HCT116 (cell line): ENCODE results near the gene PRM1. TPM values are rescaled to one million over a fixed set of nuclear protein-coding genes. Genes with fewer than 3 reads are reported as not detected.

Experiments
- ATAC-seq: fragments of 200-7000 bp; cut with Tn5 transposase; 2 replicates; pipeline ENCODE4 v1.9.1; 2020; ENCODE audit warnings: mild to moderate bottlenecking, moderate library complexity
- BruUV-seq: library from RNA; stranded (reverse); fragments of 400-500 nt; replicated peaks from 2 replicates; lab custom pipeline; 2021; lab: Mats Ljungman, UMichigan
- CTCF ChIA-PET: fragments of 300-600 bp; sonication (Branson Sonifier 250); formaldehyde crosslinking; loops from one replicate; lab custom pipeline; 2021; ENCODE audit warnings: antibody characterized with exemption; lab: Charles Lee
- POLR2A ChIA-PET: fragments of 300-600, 350-600 bp; sonication (Branson Sonifier 250); formaldehyde crosslinking; loops from one replicate; lab custom pipeline; 2021; ENCODE audit warnings: antibody characterized with exemption; lab: Charles Lee
- RAD21 ChIA-PET, 2 experiments: fragments of 300-600 bp; sonication (Branson Sonifier 250); formaldehyde crosslinking; loops; one replicate each; lab custom pipeline; 2023; ENCODE audit warnings: low total read pairs in 2 of 2; ENCODE audit not compliant: uncharacterized antibody in 2 of 2, unreplicated experiment in 2 of 2, low non-redundant PET in 1 of 2; lab: Charles Lee
- DNase-seq: peaks from one replicate; pipeline ENCODE4 v3.0.0-alpha.2; 2010; ENCODE audit warnings: low read depth, low spot score
- H2AFZ ChIP-seq: fragments of 200-600 bp; shearing (Covaris generic), sonication (generic); 2 replicates; pipeline ENCODE4 v1.6.1; 2017; ENCODE audit warnings: low read depth, mixed run types, mixed read lengths, antibody characterized with exemption, low read length; ENCODE audit not compliant: poor library complexity, severe bottlenecking
- H3K27ac ChIP-seq: 2 replicates; pipeline ENCODE4 v1.5.1; 2012; ENCODE audit warnings: low read depth, low read length
- H3K27me3 ChIP-seq: fragments of 200-600 bp; sonication (generic); 2 replicates; pipeline ENCODE4 v1.6.1; 2016; ENCODE audit warnings: mixed run types, low read length, mixed read lengths; ENCODE audit not compliant: insufficient read depth
- H3K36me3 ChIP-seq, 2 experiments: fragments of 200-500 bp in 1 of 2; fragments of 200-600 bp in 1 of 2; sonication (Bioruptor generic) in 1 of 2; sonication (generic) in 1 of 2; 2 replicates each; pipeline versions ENCODE4 v1.5.1 to v1.6.1; 2014 to 2016; ENCODE audit warnings: low read length in 2 of 2, inconsistent platforms in 1 of 2, mixed read lengths in 1 of 2, mixed run types in 1 of 2; ENCODE audit not compliant: insufficient read depth in 2 of 2, control insufficient read depth in 1 of 2
- H3K4me1 ChIP-seq, 2 experiments: fragments of 200-600 bp in 1 of 2; sonication (generic) in 1 of 2; 2 replicates each; pipeline versions ENCODE4 v1.5.1 to v1.6.1; 2012 to 2017; ENCODE audit warnings: low read length in 2 of 2, inconsistent platforms in 1 of 2, mild to moderate bottlenecking in 1 of 2, mixed read lengths in 1 of 2, mixed run types in 1 of 2, moderate library complexity in 1 of 2; ENCODE audit not compliant: insufficient read depth in 2 of 2, control insufficient read depth in 1 of 2
- H3K4me2 ChIP-seq: fragments of 200-600 bp; sonication (generic); 2 replicates; pipeline ENCODE4 v1.6.1; 2017; ENCODE audit warnings: mixed run types, low read length, mixed read lengths
- H3K4me3 ChIP-seq, 2 experiments: fragments of 200-600 bp in 1 of 2; sonication (generic) in 1 of 2; replicated peaks in 1 of 2; 2 replicates each; pipeline ENCODE4 v1.5.1; 2011 to 2016; ENCODE audit warnings: low read length in 2 of 2, control low read depth in 1 of 2, low read depth in 1 of 2, mild to moderate bottlenecking in 1 of 2, mixed read lengths in 1 of 2, mixed run types in 1 of 2
- H3K79me2 ChIP-seq: fragments of 200-600 bp; sonication (generic); 2 replicates; pipeline ENCODE4 v1.6.1; 2017; ENCODE audit warnings: mild to moderate bottlenecking, mixed run types, low read length, moderate library complexity, mixed read lengths; ENCODE audit not compliant: insufficient read depth
- H3K9ac ChIP-seq: fragments of 200-600 bp; sonication (generic); 2 replicates; pipeline ENCODE4 v1.6.1; 2016; ENCODE audit warnings: low read length, mixed read lengths
- H3K9me2 ChIP-seq: fragments of 200-600 bp; sonication (generic), shearing (Covaris generic); 2 replicates; pipeline ENCODE4 v1.6.1; 2017; ENCODE audit warnings: mixed run types, mild to moderate bottlenecking, moderate library complexity; ENCODE audit not compliant: insufficient read depth
- H3K9me3 ChIP-seq, 2 experiments: fragments of 200-500 bp in 1 of 2; fragments of 200-600 bp in 1 of 2; sonication (Bioruptor generic) in 1 of 2; sonication (generic) in 1 of 2; 2 replicates each; pipeline ENCODE4 v1.6.1; 2014 to 2017; ENCODE audit warnings: low read length in 2 of 2, mixed read lengths in 2 of 2, inconsistent platforms in 1 of 2, low read depth in 1 of 2, mild to moderate bottlenecking in 1 of 2, mixed run types in 1 of 2, moderate library complexity in 1 of 2; ENCODE audit not compliant: control insufficient read depth in 1 of 2, insufficient read depth in 1 of 2
- H4K20me1 ChIP-seq: fragments of 200-600 bp; sonication (generic), shearing (Covaris generic); 2 replicates; pipeline ENCODE4 v1.6.1; 2017; ENCODE audit warnings: mixed run types, mild to moderate bottlenecking, moderate library complexity; ENCODE audit not compliant: insufficient read depth
- CEBPB ChIP-seq: IDR thresholded peaks from 2 replicates; pipeline ENCODE4 v1.6.1; 2012; ENCODE audit warnings: low read depth
- ELF1 ChIP-seq: IDR thresholded peaks from 2 replicates; pipeline ENCODE4 v1.6.1; 2012; ENCODE audit warnings: low read depth, borderline replicate concordance
- EZH2 ChIP-seq: fragments of 200-600 bp; sonication (generic); IDR thresholded peaks from 2 replicates; pipeline ENCODE4 v1.6.1; 2017; ENCODE audit warnings: antibody characterized with exemption, mixed run types
- EZH2phosphoT487 ChIP-seq: fragments of 200-600 bp; IDR thresholded peaks from 2 replicates; pipeline ENCODE4 v1.6.1; 2018; ENCODE audit warnings: antibody characterized with exemption, borderline replicate concordance
- FOSL1 ChIP-seq: IDR thresholded peaks from 2 replicates; pipeline ENCODE4 v1.6.1; 2012; ENCODE audit warnings: low read depth
- JUND ChIP-seq: IDR thresholded peaks from 2 replicates; pipeline ENCODE4 v1.6.1; 2012
- POLR2A ChIP-seq: IDR thresholded peaks from 2 replicates; pipeline ENCODE4 v1.7.0; 2011; ENCODE audit warnings: borderline replicate concordance; ENCODE audit not compliant: insufficient read depth, insufficient read length; ENCODE audit errors: extremely low read depth
- POLR2AphosphoS5 ChIP-seq: IDR thresholded peaks from 2 replicates; pipeline ENCODE4 v1.6.1; 2011; ENCODE audit warnings: mild to moderate bottlenecking, low read depth, low read length, moderate library complexity
- RAD21 ChIP-seq: IDR thresholded peaks from 2 replicates; pipeline ENCODE4 v1.6.1; 2012; ENCODE audit warnings: low read depth, mild to moderate bottlenecking
- REST ChIP-seq: IDR thresholded peaks from 2 replicates; pipeline ENCODE4 v1.6.1; 2012; ENCODE audit warnings: low read depth
- SIN3A ChIP-seq: IDR thresholded peaks from 2 replicates; pipeline ENCODE4 v1.6.1; 2012; ENCODE audit warnings: low read depth
- SRF ChIP-seq: IDR thresholded peaks from 2 replicates; pipeline ENCODE4 v1.6.1; 2012; ENCODE audit warnings: low read depth
- TCF7L2 ChIP-seq: IDR thresholded peaks from 2 replicates; pipeline ENCODE4 v1.7.0; 2011; ENCODE audit warnings: borderline replicate concordance, inconsistent platforms; ENCODE audit not compliant: insufficient read depth, insufficient read length; ENCODE audit errors: extremely low read depth
- YY1 ChIP-seq: IDR thresholded peaks from 2 replicates; pipeline ENCODE4 v1.6.1; 2011; ENCODE audit warnings: low read length, low read depth, moderate library complexity, mild to moderate bottlenecking; ENCODE audit not compliant: insufficient replicate concordance; ENCODE audit errors: extremely low read depth
- ZFX ChIP-seq: fragments of 450-650 bp; IDR thresholded peaks from 2 replicates; pipeline ENCODE4 v1.6.1; 2017
- ZNF274 ChIP-seq: fragments of 200-500 bp; sonication (Bioruptor generic); IDR thresholded peaks from 2 replicates; pipeline ENCODE4 v1.6.1; 2014; ENCODE audit warnings: mild to moderate bottlenecking, low read depth, low read length, inconsistent platforms
- intact Hi-C: fragments of 100-400 bp; cut with micrococcal nuclease; formaldehyde crosslinking; loops from 2 replicates; pipeline ENCODE4 v1.10.0; 2022
- total RNA-seq: library from RNA; stranded (reverse); gene quantifications from one replicate; pipeline ENCODE4 v1.2.1, GENCODE V29; 2021; ENCODE audit not compliant: unreplicated experiment
- TF ChIP-seq, protein P1 (sequence below): IDR thresholded peaks from 2 replicates; pipeline ENCODE4 v1.6.1; 2012
- TF ChIP-seq, protein P2 (sequence below): IDR thresholded peaks from 2 replicates; pipeline ENCODE4 v1.6.1; 2012

PRM1 gene
- total RNA-seq, 1 experiment from 2014 or later: not detected

DNA sequence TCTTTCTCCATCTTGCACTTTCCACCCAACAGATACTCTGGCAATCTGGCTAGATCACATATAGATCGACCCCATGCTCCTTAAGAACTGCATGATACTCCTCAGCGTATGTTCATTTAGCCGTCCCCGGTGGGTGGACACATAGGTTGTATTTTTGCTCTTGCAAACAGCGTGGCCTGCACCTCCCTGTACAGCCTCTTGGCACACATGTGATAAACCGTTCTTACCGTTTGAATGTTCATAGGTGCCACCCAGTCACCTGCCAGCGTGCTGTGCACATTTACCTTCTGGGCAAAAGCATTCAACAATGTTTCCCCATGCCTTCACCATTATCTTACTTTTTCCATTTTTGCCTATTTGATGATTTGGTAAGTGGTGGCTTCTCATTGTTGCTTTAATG is 18.2 kb downstream of the PRM1 start:
- RAD21 ChIA-PET: no interaction called here
- H3K9ac ChIP-seq: no peak overlapping the region
- no TSS peak for BruUV-seq
- H3K4me1 ChIP-seq: no peaks in the 10 kb centered on the region
- no peaks in the 10 kb centered on the region for H4K20me1 ChIP-seq
- DNase-seq (no peak), ATAC-seq (peak; percentile 48; the same call in 1 of the 2 replicates)
- intact Hi-C loops: no loop called here
- H3K36me3 ChIP-seq: no peaks in the 10 kb centered on the region
- no peaks in the 10 kb centered on the region for H3K9me3 ChIP-seq
- H3K27me3 ChIP-seq: no peaks in the 10 kb centered on the region
- H3K27ac ChIP-seq: no peak overlapping the region
- no peak overlapping the region for H3K4me3 ChIP-seq
- CTCF ChIA-PET: no interaction called here
- no peak for TF ChIP-seq ZFX
- TF ChIP-seq RAD21: no peak
- no peak for TF ChIP-seq TCF7L2
- no peak for TF ChIP-seq CEBPB
- no peak for TF ChIP-seq YY1
- no peak for TF ChIP-seq ELF1
- TF ChIP-seq POLR2A: no peak
- no peak for TF ChIP-seq POLR2AphosphoS5
- TF ChIP-seq SRF: no peak
- no peak for TF ChIP-seq REST
- no peak for TF ChIP-seq FOSL1
- no peak for TF ChIP-seq ZNF274
- TF ChIP-seq EZH2: no peak
- TF ChIP-seq, protein P1, sequence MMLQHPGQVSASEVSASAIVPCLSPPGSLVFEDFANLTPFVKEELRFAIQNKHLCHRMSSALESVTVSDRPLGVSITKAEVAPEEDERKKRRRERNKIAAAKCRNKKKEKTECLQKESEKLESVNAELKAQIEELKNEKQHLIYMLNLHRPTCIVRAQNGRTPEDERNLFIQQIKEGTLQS: no peak
- TF ChIP-seq JUND: no peak
- TF ChIP-seq SIN3A: no peak
- TF ChIP-seq, protein P2, sequence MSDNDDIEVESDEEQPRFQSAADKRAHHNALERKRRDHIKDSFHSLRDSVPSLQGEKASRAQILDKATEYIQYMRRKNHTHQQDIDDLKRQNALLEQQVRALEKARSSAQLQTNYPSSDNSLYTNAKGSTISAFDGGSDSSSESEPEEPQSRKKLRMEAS: no peak
- TF ChIP-seq EZH2phosphoT487: no peak
- POLR2A ChIA-PET: no interaction called here
- H3K4me2 ChIP-seq: no peak overlapping the region
- H3K79me2 ChIP-seq: no peaks in the 10 kb centered on the region
- H2AFZ ChIP-seq: no peak overlapping the region
- no peaks in the 10 kb centered on the region for H3K9me2 ChIP-seq
